Loucy (cell line): Measurements from ENCODE around the gene METAP2.

Source experiments
- CTCF ChIP-seq: fragments of 200-600 bp; sonication (generic); conservative IDR thresholded peaks from 2 replicates; pipeline ENCODE4 v1.5.1; 2014; ENCODE audit warnings: mild to moderate bottlenecking, antibody characterized with exemption, low read length
- EZH2phosphoT487 ChIP-seq: fragments of 200-600 bp; IDR thresholded peaks from 2 replicates; pipeline ENCODE4 v1.6.1; 2018; ENCODE audit warnings: antibody characterized with exemption, mild to moderate bottlenecking, moderate library complexity, borderline replicate concordance

GRCh38 chr12:95553197-95553943 is 79.4 kb downstream of the METAP2 start:
- TF ChIP-seq EZH2phosphoT487 (no peak), CTCF (no peak)
